Measurements from ENCODE around the gene HOXB5. TPM values are rescaled to one million over a fixed set of nuclear protein-coding genes. Genes with fewer than 3 reads are reported as not detected.

The HOXB5 gene
- total RNA-seq, 1 experiment from 2014 or later, result not detected

- no peaks in the 10 kb centered on the region for H3K9me3 ChIP-seq (ENCODE audit: control insufficient read depth, low read depth, low read length)
- H3K18ac ChIP-seq (ENCODE audit: insufficient read length, low read depth, low read length), result no peak overlapping the region
- no peak overlapping the region for H3K14ac ChIP-seq (ENCODE audit: insufficient read depth, low read length)
- no peak overlapping the region for H4K91ac ChIP-seq (ENCODE audit: insufficient read length, low read depth, low read length)
- H2BK15ac ChIP-seq (ENCODE audit: low read depth, low read length), result no peak overlapping the region
- no peaks in the 10 kb centered on the region for H3K23me2 ChIP-seq (ENCODE audit: insufficient read length, low read depth, low read length, poor library complexity, severe bottlenecking)
- no peaks in the 10 kb centered on the region for H3K79me1 ChIP-seq (ENCODE audit: insufficient read depth, low read depth, low read length, poor library complexity, severe bottlenecking)
- Mint-ChIP-seq H3K27me3 (ENCODE audit: low read depth) (peaks cover 100% of the 10 kb centered on the region), H3K9me3 (peaks cover 4 to 21% of the 10 kb centered on the region in 2 experiments; a peak in 2 of 5 replicates), H3K4me3 (peak overlapping the region in 1 of 2 experiments; percentile 60; a peak in 2 of 5 replicates), H3K36me3 (ENCODE audit: insufficient read depth in 1 of 3, low read depth in 3 of 3) (no peaks in the 10 kb centered on the region), H3K27ac (no peak overlapping the region; a peak in 1 of 7 replicates), H3K4me1 (peaks cover 8 to 34% of the 10 kb centered on the region in 2 experiments)
- H3T11ph ChIP-seq (ENCODE audit: low read length), result no peak overlapping the region
- no peak for TF ChIP-seq CTCF (conservative IDR thresholded peaks at IDR 0.05)
- no peaks in the 10 kb centered on the region for H3K79me2 ChIP-seq (ENCODE audit: insufficient read depth, low read length)
- H3K4ac ChIP-seq (ENCODE audit: low read depth, low read length), result no peak overlapping the region
- H3K23ac ChIP-seq (ENCODE audit: insufficient read length, low read depth, low read length), result no peak overlapping the region
- no peak overlapping the region for H2AK5ac ChIP-seq (ENCODE audit: insufficient read length, low read length)
- H3K9ac ChIP-seq (ENCODE audit: extremely low read depth, insufficient read length, low read length), result no peak overlapping the region
- no peak overlapping the region for H3K56ac ChIP-seq (ENCODE audit: insufficient read length, low read depth, low read length)
- no peak overlapping the region for H4K5ac ChIP-seq (ENCODE audit: insufficient read length, low read depth, low read length)
- no peak overlapping the region for H2BK120ac ChIP-seq (ENCODE audit: low read depth, low read length, poor library complexity, severe bottlenecking)
- H3K27me3 ChIP-seq (ENCODE audit: insufficient read depth, low read length), result peaks cover 99% of the 10 kb centered on the region
- no peaks in the 10 kb centered on the region for H4K20me1 ChIP-seq (ENCODE audit: control insufficient read depth, insufficient read depth, insufficient read length)
- H3K4me2 ChIP-seq (ENCODE audit: insufficient read depth, insufficient read length, low read length), result no peak overlapping the region
- DNase-seq, result no peak
- no peak overlapping the region for H2BK12ac ChIP-seq (ENCODE audit: insufficient read length, low read depth, low read length)
- H3K4me1 ChIP-seq (ENCODE audit: insufficient read depth, low read length), result no peaks in the 10 kb centered on the region
- H2BK20ac ChIP-seq (ENCODE audit: low read depth, low read length, poor library complexity, severe bottlenecking), result no peak overlapping the region
- no peak overlapping the region for H2BK5ac ChIP-seq (ENCODE audit: insufficient read length, low read length)
- WGBS (ENCODE audit: extremely low coverage, insufficient read length, low lambda C conversion rate), result no CpG with 5 or more reads among the region's 25 CpGs
- no peak overlapping the region for H3K27ac ChIP-seq (ENCODE audit: insufficient read length, low read depth, low read length)
- H2AFZ ChIP-seq (ENCODE audit: low read length), result no peak overlapping the region
- H4K8ac ChIP-seq (replicated peaks; ENCODE audit: insufficient read length, low read depth, low read length), result no peak overlapping the region
Observed at GRCh38 chr17:48595278-48595999, 1.9 kb upstream of the HOXB5 start.
